ENCODE results near the gene FAM222B.
A peak's percentile ranks its signal among the peaks of the same experiment; 100 is the strongest.
"Not testable (repeated sequence)": the region's sequence is repeated elsewhere in the genome, so short reads cannot be mapped to it uniquely, and the experiment has no call there.

The FAM222B gene

GRCh38 chr17:28726226-28726626 is 116.4 kb downstream of the FAM222B start, which contains the start of gene TLCD1:
TLCD1 (minus strand) TSS chr17:28726233; CDS start chr17:28726097, 136 bp downstream.
- peak in 1 of 2 experiments; percentile 75 for DNase-seq

GRCh38 chr17:28725660-28726225 is 116.8 kb downstream of the FAM222B start:
- peak in 1 of 2 experiments; percentile 59 for DNase-seq

- DNase-seq = peak in 1 of 2 experiments; percentile 75
Measured at GRCh38 chr17:28725166-28725659, 117.4 kb downstream of the FAM222B start.

GRCh38 chr17:28724500-28725165 is 118.0 kb downstream of the FAM222B start:
- DNase-seq = no peak

- DNase-seq = not testable (repeated sequence)
Measured at GRCh38 chr17:28723836-28724499, 118.6 kb downstream of the FAM222B start.

- no peak for DNase-seq
Measured at GRCh38 chr17:28723159-28723835, 119.3 kb downstream of the FAM222B start.

- DNase-seq = no peak
Measured at GRCh38 chr17:28722417-28723158, 120.0 kb downstream of the FAM222B start.

- not testable (repeated sequence) for DNase-seq
Measured at GRCh38 chr17:28720997-28721329, 121.6 kb downstream of the FAM222B start.

- DNase-seq = no peak
Measured at GRCh38 chr17:28720247-28720996, 122.2 kb downstream of the FAM222B start.

- no peak for DNase-seq
Measured at GRCh38 chr17:28719021-28719433, 123.6 kb downstream of the FAM222B start.

GRCh38 chr17:28718333-28719020 is 124.1 kb downstream of the FAM222B start:
- no peak for DNase-seq

- DNase-seq = peak; percentile 62 to 86
Measured at GRCh38 chr17:28717578-28718332, 124.8 kb downstream of the FAM222B start, which contains the start of gene RAB34. RAB34 (minus strand) TSS chr17:28717868; CDS start chr17:28717266, 602 bp downstream.

GRCh38 chr17:28716740-28717577 is 125.6 kb downstream of the FAM222B start:
- DNase-seq = no peak

- no peak for DNase-seq
Measured at GRCh38 chr17:28715217-28715616, 127.4 kb downstream of the FAM222B start.

- DNase-seq = no peak
Measured at GRCh38 chr17:28714281-28714680, 128.3 kb downstream of the FAM222B start.

GRCh38 chr17:28712705-28713415 is 129.7 kb downstream of the FAM222B start:
- no peak for DNase-seq

GRCh38 chr17:28712032-28712704 is 130.4 kb downstream of the FAM222B start:
- no peak for DNase-seq

- DNase-seq = no peak
Measured at GRCh38 chr17:28711723-28712031, 130.9 kb downstream of the FAM222B start, which contains the start of gene PROCA1. PROCA1 (minus strand) TSS chr17:28711888; CDS start chr17:28711660, 228 bp downstream.

Measured in SW 1271 (cell line).